Neutrophil (primary cell): Measurements from ENCODE around the gene TGFB2.

Experiments
- H3K27ac ChIP-seq: fragments of 200-600 bp; sonication (generic); 2 replicates; pipeline ENCODE4 v1.5.1; 2016; ENCODE audit warnings: mild to moderate bottlenecking, moderate library complexity
- H3K27me3 ChIP-seq: fragments of 200-600 bp; sonication (generic); 2 replicates; pipeline ENCODE4 v1.6.0; 2016; ENCODE audit warnings: mild to moderate bottlenecking
- H3K36me3 ChIP-seq: fragments of 200-600 bp; sonication (generic); 2 replicates; pipeline ENCODE4 v1.5.1; 2017
- H3K4me1 ChIP-seq, 2 experiments: fragments of 200-600 bp in 1 of 2; sonication (generic) in 1 of 2; 1 replicate in 1 of 2; 2 replicates in 1 of 2; pipeline versions ENCODE4 v1.5.1 to v1.6.1; 2013 to 2016; ENCODE audit warnings: low read depth in 1 of 2, low read length in 1 of 2, mild to moderate bottlenecking in 1 of 2, moderate library complexity in 1 of 2; ENCODE audit not compliant: control insufficient read depth in 1 of 2, insufficient read depth in 1 of 2
- H3K4me3 ChIP-seq, 2 experiments: fragments of 200-600 bp in 1 of 2; sonication (generic) in 1 of 2; 1 replicate in 1 of 2; 2 replicates in 1 of 2; pipeline ENCODE4 v1.5.1; 2013 to 2016; ENCODE audit warnings: low read depth in 1 of 2, low read length in 1 of 2, mild to moderate bottlenecking in 1 of 2, moderate library complexity in 1 of 2
- H3K9me3 ChIP-seq: fragments of 200-600 bp; sonication (generic); 2 replicates; pipeline ENCODE4 v1.5.1; 2016
- CTCF ChIP-seq: fragments of 200-600 bp; sonication (generic); IDR thresholded peaks from 2 replicates; pipeline ENCODE4 v1.5.1; 2016; ENCODE audit warnings: antibody characterized with exemption

Gene TGFB2

DNA sequence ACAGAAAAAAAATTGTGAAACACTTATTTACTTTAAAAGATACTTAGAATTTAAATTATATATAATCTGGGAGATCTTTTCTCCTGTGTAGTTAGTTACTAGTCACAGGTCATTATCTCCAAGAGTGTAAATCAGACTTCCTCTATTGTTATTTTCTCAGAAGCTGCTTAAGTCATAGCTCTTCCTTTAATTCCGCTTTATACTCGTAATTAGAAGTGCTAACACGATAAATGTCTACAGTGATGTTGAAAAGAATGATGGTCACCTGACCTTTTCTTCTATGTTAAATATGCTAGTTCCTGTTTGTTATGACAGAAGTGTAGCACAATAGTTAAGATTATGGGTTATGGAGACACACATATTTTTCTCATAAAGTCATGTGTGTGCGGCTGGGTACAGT is 123.6 kb downstream of the TGFB2 start:
- Histone ChIP-seq H3K27ac (no peak overlapping the region), H3K9me3 (no peaks in the 10 kb centered on the region), H3K4me3 (no peak overlapping the region), H3K36me3 (no peaks in the 10 kb centered on the region), H3K27me3 (no peaks in the 10 kb centered on the region), H3K4me1 (no peaks in the 10 kb centered on the region)
- TF ChIP-seq CTCF = no peak

GRCh38 chr1:218472885-218473284 is 127.7 kb downstream of the TGFB2 start:
- H3K36me3 ChIP-seq = no peaks in the 10 kb centered on the region
- no peak for TF ChIP-seq CTCF
- no peak overlapping the region for H3K27ac ChIP-seq
- H3K27me3 ChIP-seq = no peaks in the 10 kb centered on the region
- no peak overlapping the region for H3K4me3 ChIP-seq
- no peaks in the 10 kb centered on the region for H3K4me1 ChIP-seq
- no peaks in the 10 kb centered on the region for H3K9me3 ChIP-seq

DNA sequence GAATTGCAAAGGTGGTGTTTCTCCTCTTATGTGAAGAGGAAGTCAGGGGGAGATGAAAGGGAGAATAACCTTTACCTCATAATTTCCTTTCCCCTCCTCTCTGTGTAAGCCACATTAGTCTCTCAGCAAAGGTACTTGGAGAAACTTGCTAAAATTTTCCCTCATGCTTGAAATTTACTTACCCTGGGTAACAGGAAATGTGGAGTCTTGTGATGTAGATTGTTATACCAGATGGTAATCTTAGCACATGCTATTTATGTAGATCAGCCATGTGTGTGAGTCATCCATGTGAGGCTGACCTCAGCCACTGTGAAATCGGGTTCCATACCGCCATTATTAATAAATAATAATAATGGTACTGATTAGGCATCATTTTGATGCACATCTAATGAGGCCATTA is 128.4 kb downstream of the TGFB2 start:
- H3K4me3 ChIP-seq = no peak overlapping the region
- no peaks in the 10 kb centered on the region for H3K4me1 ChIP-seq
- H3K9me3 ChIP-seq = no peaks in the 10 kb centered on the region
- no peak for TF ChIP-seq CTCF
- H3K27ac ChIP-seq = no peak overlapping the region
- no peaks in the 10 kb centered on the region for H3K27me3 ChIP-seq
- H3K36me3 ChIP-seq = no peaks in the 10 kb centered on the region

DNA sequence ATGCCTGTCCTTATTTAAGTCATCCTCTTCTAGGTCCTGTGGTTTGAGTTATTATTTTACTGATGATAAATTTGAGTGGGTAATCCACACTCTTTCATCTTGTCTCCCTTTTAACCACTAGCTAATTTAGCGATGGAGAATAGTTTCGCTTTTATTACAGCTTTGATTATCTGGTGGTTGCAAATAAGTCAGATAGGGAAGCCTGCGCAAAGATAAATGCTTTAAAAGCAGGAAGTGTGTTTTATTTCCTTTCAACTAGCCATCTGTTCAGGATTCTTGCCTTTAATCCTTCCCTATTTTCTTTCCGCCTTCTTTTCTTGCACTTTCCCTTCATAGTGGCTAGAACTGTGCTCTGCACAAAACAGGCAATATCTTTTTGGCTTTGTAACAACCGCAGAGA is 129.0 kb downstream of the TGFB2 start:
- TF ChIP-seq CTCF = no peak
- Histone ChIP-seq H3K9me3 (no peaks in the 10 kb centered on the region), H3K27ac (no peak overlapping the region), H3K4me1 (no peaks in the 10 kb centered on the region), H3K4me3 (no peak overlapping the region), H3K27me3 (no peaks in the 10 kb centered on the region), H3K36me3 (no peaks in the 10 kb centered on the region)

- Histone ChIP-seq H3K4me1 (no peaks in the 10 kb centered on the region), H3K9me3 (no peaks in the 10 kb centered on the region), H3K27me3 (no peaks in the 10 kb centered on the region), H3K27ac (no peak overlapping the region), H3K36me3 (no peaks in the 10 kb centered on the region), H3K4me3 (no peak overlapping the region)
- TF ChIP-seq CTCF = no peak
Observed at GRCh38 chr1:218475275-218475674, 130.1 kb downstream of the TGFB2 start.

DNA sequence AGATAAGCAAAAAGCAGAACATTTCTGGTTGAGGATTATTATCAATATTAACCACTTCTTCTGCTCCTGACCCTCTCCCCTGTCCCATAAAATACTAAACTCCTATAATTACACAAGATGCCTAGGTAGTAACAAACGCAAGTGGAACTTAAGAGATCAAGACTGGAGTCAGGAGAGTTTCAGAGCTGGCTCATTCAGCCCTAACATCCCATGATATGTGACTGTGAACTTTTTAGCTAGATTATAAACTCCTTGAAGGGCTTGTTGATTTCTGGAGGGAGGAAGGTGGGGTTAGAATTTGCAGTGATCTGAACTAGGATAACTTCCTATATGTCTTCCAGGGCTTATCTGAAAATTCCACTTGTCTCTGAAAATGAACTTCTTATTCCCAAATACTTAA is 130.6 kb downstream of the TGFB2 start:
- Histone ChIP-seq H3K27me3 (no peaks in the 10 kb centered on the region), H3K4me1 (no peaks in the 10 kb centered on the region), H3K9me3 (no peaks in the 10 kb centered on the region), H3K27ac (no peak overlapping the region), H3K4me3 (no peak overlapping the region), H3K36me3 (no peaks in the 10 kb centered on the region)
- no peak for TF ChIP-seq CTCF
